ENCODE data around the gene SIGLEC9.

The SIGLEC9 gene

DNA sequence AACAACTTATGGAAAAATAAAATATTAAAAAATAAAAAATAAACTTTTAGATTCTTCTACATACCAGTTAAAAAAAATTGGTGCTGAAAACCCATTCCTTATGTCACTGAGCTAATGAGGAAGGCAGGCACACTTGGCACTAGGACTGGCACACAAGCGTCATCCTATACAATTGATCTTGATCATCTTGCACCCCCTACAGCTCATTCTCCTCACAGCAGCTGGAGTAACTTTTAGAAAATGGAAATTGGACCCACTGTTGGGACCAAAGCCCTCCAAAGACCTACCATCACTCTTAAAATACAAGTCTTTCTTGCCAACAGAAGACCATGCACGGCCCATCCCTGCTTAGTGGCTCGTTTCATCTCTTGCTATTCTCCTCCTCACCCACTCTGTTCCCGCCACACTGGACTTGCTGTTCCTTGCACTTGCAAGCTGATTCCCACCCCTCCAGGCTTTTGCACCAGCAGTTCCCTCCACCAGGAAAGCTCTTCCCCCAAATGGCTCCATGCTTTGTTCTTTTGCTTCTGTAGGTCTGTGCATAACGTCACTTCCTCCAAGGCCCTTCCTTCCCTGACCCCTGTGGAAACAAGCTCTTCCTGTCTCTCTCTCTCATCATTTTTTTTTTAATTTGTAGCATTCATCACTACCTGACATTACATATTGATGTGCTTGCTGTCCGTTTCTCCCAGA is 28.1 kb upstream of the SIGLEC9 start:
- Histone ChIP-seq H3K4me1 (ENCODE audit: low read length) (no peaks in the 10 kb centered on the region), H2AFZ (ENCODE audit: low read length) (no peak overlapping the region), H3K9me3 (replicated peaks; ENCODE audit: insufficient read depth, low read length) (no peaks in the 10 kb centered on the region), H3K36me3 (replicated peaks; ENCODE audit: insufficient read depth, low read length) (no peaks in the 10 kb centered on the region), H3K79me2 (ENCODE audit: low read length) (peaks cover 2% of the 10 kb centered on the region; the same call in 1 of the 2 replicates), H3K9ac (ENCODE audit: low read length) (no peak overlapping the region), H3K9me2 (replicated peaks; ENCODE audit: insufficient read depth, low read length) (no peaks in the 10 kb centered on the region), H3K27ac (ENCODE audit: low read length) (no peak overlapping the region), H3K4me2 (ENCODE audit: low read depth, low read length) (no peak overlapping the region), H3F3A (ENCODE audit: insufficient read depth, low read length) (no peaks in the 10 kb centered on the region), H3K27me3 (replicated peaks; ENCODE audit: insufficient read depth, low read length) (no peaks in the 10 kb centered on the region), H3K4me3 (ENCODE audit: low read length) (no peak overlapping the region), H4K20me1 (ENCODE audit: insufficient read depth, low read length) (no peaks in the 10 kb centered on the region)
- no peak for DNase-seq
- TF ChIP-seq EZH2phosphoT487 (IDR thresholded peaks at IDR 0.05; ENCODE audit: low read length) (no peak), EZH2 (optimal IDR thresholded peaks at IDR 0.05; ENCODE audit: low read depth, low read length) (no peak)
- TF ChIP-seq, protein P1, sequence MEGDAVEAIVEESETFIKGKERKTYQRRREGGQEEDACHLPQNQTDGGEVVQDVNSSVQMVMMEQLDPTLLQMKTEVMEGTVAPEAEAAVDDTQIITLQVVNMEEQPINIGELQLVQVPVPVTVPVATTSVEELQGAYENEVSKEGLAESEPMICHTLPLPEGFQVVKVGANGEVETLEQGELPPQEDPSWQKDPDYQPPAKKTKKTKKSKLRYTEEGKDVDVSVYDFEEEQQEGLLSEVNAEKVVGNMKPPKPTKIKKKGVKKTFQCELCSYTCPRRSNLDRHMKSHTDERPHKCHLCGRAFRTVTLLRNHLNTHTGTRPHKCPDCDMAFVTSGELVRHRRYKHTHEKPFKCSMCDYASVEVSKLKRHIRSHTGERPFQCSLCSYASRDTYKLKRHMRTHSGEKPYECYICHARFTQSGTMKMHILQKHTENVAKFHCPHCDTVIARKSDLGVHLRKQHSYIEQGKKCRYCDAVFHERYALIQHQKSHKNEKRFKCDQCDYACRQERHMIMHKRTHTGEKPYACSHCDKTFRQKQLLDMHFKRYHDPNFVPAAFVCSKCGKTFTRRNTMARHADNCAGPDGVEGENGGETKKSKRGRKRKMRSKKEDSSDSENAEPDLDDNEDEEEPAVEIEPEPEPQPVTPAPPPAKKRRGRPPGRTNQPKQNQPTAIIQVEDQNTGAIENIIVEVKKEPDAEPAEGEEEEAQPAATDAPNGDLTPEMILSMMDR (IDR thresholded peaks at IDR 0.05; ENCODE audit: low read length), result no peak

DNA sequence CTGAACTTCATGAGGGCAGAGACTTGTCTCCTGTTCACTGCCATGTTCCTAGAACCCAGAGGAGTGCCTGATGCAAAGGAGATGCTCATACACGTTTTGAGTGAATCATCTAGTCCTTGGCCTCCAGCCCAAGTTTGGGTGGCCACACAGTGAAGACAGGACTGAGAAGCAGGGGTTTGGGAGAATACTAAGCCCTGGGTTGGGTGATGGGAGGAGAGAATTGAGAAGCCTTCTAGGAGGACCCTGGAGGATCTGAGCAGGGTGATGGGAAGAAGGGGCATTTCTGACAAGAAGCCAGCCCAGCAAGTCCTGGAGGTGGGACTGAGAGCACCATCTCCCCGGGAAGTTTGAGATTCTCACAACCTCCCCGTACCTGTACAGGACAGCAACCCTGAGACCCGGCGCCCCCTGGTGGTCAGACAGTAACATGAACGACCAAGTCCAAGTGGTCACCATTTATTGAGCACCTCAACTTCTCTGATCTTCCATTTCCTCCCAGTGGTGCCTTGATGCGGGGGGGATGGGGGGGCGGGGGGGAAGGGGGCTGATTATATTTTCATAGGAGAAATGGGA is 27.5 kb upstream of the SIGLEC9 start:
- Histone ChIP-seq H3F3A (ENCODE audit: insufficient read depth, low read length) (no peaks in the 10 kb centered on the region), H3K79me2 (ENCODE audit: low read length) (peaks cover 2% of the 10 kb centered on the region; the same call in 1 of the 2 replicates), H3K27ac (ENCODE audit: low read length) (no peak overlapping the region), H3K9me2 (replicated peaks; ENCODE audit: insufficient read depth, low read length) (no peaks in the 10 kb centered on the region), H3K4me1 (ENCODE audit: low read length) (no peaks in the 10 kb centered on the region), H3K9ac (ENCODE audit: low read length) (no peak overlapping the region), H3K27me3 (replicated peaks; ENCODE audit: insufficient read depth, low read length) (no peaks in the 10 kb centered on the region), H2AFZ (ENCODE audit: low read length) (no peak overlapping the region), H3K36me3 (replicated peaks; ENCODE audit: insufficient read depth, low read length) (0 out of 2 replicates have a peak, but pooled peaks cover under 1% of the 10 kb centered on the region), H3K4me2 (ENCODE audit: low read depth, low read length) (no peak overlapping the region), H3K9me3 (replicated peaks; ENCODE audit: insufficient read depth, low read length) (no peaks in the 10 kb centered on the region), H4K20me1 (ENCODE audit: insufficient read depth, low read length) (no peaks in the 10 kb centered on the region), H3K4me3 (ENCODE audit: low read length) (no peak overlapping the region)
- peak; percentile 24 for DNase-seq
- no peak for TF ChIP-seq EZH2 (optimal IDR thresholded peaks at IDR 0.05; ENCODE audit: low read depth, low read length)
- TF ChIP-seq, protein P1 (IDR thresholded peaks at IDR 0.05; ENCODE audit: low read length), result peak; percentile 42

DNA sequence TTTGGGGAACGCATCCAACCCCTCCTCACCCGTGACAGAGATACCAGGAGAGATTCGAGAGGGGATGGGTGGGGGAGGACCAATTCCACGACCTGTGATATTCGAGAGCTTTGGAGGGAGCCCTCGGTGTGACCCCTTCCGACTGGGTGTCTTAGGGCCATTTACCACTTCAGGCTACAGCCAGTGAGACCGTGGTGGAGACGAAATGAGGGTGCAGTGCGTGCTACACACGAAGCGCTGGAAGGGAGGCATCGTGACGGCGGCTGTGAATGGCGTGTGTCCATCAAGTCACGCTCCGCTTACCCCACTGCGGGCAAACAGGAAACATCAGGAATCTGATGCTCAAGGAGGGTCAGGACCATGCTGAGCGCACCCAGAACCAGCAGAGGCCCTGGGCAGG is 26.9 kb upstream of the SIGLEC9 start:
- H3K27ac ChIP-seq (ENCODE audit: low read length), result no peak overlapping the region
- 0 out of 2 replicates have a peak, but pooled peaks cover 6% of the 10 kb centered on the region for H3K36me3 ChIP-seq (replicated peaks; ENCODE audit: insufficient read depth, low read length)
- H3K4me2 ChIP-seq (ENCODE audit: low read depth, low read length), result no peak overlapping the region
- H3K4me1 ChIP-seq (ENCODE audit: low read length), result no peaks in the 10 kb centered on the region
- H2AFZ ChIP-seq (ENCODE audit: low read length), result no peak overlapping the region
- no peaks in the 10 kb centered on the region for H3K27me3 ChIP-seq (replicated peaks; ENCODE audit: insufficient read depth, low read length)
- DNase-seq, result no peak
- H3F3A ChIP-seq (ENCODE audit: insufficient read depth, low read length), result no peaks in the 10 kb centered on the region
- H3K9me3 ChIP-seq (replicated peaks; ENCODE audit: insufficient read depth, low read length), result no peaks in the 10 kb centered on the region
- peaks cover 2% of the 10 kb centered on the region; the same call in 1 of the 2 replicates for H3K79me2 ChIP-seq (ENCODE audit: low read length)
- TF ChIP-seq EZH2phosphoT487 (IDR thresholded peaks at IDR 0.05; ENCODE audit: low read length), result no peak
- no peak for TF ChIP-seq EZH2 (optimal IDR thresholded peaks at IDR 0.05; ENCODE audit: low read depth, low read length)
- TF ChIP-seq, protein P1 (IDR thresholded peaks at IDR 0.05; ENCODE audit: low read length), result no peak
- no peaks in the 10 kb centered on the region for H3K9me2 ChIP-seq (replicated peaks; ENCODE audit: insufficient read depth, low read length)
- H4K20me1 ChIP-seq (ENCODE audit: insufficient read depth, low read length), result no peaks in the 10 kb centered on the region
- H3K9ac ChIP-seq (ENCODE audit: low read length), result no peak overlapping the region
- no peak overlapping the region for H3K4me3 ChIP-seq (ENCODE audit: low read length)

Measured in MM.1S (cell line).